Progenitor cell of endocrine pancreas (in vitro differentiated cells): ENCODE measurements around the gene PSMF1. TPM values are rescaled to one million over a fixed set of nuclear protein-coding genes. Genes with fewer than 3 reads are reported as not detected.

Experiments used
- DNase-seq: peaks from one replicate; pipeline ENCODE4 v3.0.0; 2021; ENCODE audit warnings: low spot score; ENCODE audit not compliant: unreplicated experiment
- H3K27ac Mint-ChIP-seq: 2 replicates; pipeline ENCODE4 v1.8.0; 2021; ENCODE audit warnings: mild to moderate bottlenecking, moderate library complexity, mixed read lengths
- H3K27me3 Mint-ChIP-seq: 2 replicates; pipeline ENCODE4 v1.8.0; 2021; ENCODE audit warnings: mixed read lengths
- H3K36me3 Mint-ChIP-seq: 2 replicates; pipeline ENCODE4 v1.8.0; 2022; ENCODE audit warnings: mixed read lengths; ENCODE audit not compliant: insufficient read depth
- H3K4me1 Mint-ChIP-seq: 2 replicates; pipeline ENCODE4 v1.8.0; 2021; ENCODE audit warnings: low read depth, mixed read lengths
- H3K4me3 Mint-ChIP-seq: 2 replicates; pipeline ENCODE4 v1.8.0; 2021; ENCODE audit warnings: low read depth, mild to moderate bottlenecking, moderate library complexity, mixed read lengths
- H3K9me3 Mint-ChIP-seq: 2 replicates; pipeline ENCODE4 v1.8.0; 2021; ENCODE audit warnings: low read depth, mixed read lengths
- total RNA-seq: library from RNA; stranded (reverse); gene quantifications from 2 replicates; pipeline ENCODE4 v1.2.1, GENCODE V29; 2021
- TF ChIP-seq, protein P1 (sequence below): fragments of 200-600 bp; sonication (generic); IDR thresholded peaks from one replicate; pipeline ENCODE4 v1.5.0; 2021; ENCODE audit warnings: antibody characterized with exemption, mild to moderate bottlenecking; ENCODE audit not compliant: unreplicated experiment

The PSMF1 gene
- total RNA-seq, 1 donor from 2014 or later, result 92.5 TPM

DNA sequence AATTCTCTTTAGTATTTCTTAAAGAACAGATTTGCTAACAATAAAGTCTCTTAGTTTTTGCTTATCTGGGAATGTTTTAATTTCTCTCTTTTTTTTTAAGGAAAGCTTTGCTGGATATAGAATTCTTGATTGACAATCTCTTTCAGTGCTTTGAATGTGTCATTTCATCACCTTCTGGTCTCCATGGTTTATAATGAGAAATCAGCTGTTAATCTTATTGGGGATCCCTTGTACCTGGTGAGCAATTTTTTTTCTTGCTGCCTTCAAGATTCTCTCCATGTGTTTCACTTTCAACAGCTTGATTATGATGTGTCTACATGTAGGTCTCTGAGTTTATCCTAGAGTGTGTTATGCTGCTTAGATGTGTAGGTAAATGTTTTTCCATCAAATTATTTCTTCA, 16.4 kb upstream of the PSMF1 start:
- Mint-ChIP-seq H3K4me1 (no peaks in the 10 kb centered on the region), H3K9me3 (peaks cover 10% of the 10 kb centered on the region), H3K27ac (no peak overlapping the region), H3K4me3 (no peak overlapping the region), H3K27me3 (peaks cover 3% of the 10 kb centered on the region), H3K36me3 (no peaks in the 10 kb centered on the region)
- DNase-seq, result no peak
- TF ChIP-seq, protein P1, sequence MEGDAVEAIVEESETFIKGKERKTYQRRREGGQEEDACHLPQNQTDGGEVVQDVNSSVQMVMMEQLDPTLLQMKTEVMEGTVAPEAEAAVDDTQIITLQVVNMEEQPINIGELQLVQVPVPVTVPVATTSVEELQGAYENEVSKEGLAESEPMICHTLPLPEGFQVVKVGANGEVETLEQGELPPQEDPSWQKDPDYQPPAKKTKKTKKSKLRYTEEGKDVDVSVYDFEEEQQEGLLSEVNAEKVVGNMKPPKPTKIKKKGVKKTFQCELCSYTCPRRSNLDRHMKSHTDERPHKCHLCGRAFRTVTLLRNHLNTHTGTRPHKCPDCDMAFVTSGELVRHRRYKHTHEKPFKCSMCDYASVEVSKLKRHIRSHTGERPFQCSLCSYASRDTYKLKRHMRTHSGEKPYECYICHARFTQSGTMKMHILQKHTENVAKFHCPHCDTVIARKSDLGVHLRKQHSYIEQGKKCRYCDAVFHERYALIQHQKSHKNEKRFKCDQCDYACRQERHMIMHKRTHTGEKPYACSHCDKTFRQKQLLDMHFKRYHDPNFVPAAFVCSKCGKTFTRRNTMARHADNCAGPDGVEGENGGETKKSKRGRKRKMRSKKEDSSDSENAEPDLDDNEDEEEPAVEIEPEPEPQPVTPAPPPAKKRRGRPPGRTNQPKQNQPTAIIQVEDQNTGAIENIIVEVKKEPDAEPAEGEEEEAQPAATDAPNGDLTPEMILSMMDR, result no peak

DNA sequence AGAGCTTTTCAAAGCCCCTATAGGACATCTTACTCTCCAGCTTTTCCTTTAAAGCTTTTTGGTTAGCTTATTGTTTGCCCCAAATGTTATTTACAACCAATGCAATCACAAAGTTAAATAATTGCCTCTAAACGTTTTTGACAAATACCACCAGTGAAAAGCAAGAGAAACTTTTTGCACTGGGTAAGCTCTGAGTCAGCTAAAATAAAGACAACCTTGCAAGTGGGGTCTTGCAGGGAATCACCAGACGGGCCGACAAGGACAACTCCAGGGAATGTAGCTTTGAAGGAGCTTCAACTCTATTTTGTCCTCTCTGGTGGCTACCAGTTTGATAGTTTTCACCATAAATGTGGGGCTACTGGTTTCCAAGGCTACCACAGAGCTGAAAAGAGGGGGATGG, 14.7 kb upstream of the PSMF1 start:
- Mint-ChIP-seq H3K36me3 (no peaks in the 10 kb centered on the region), H3K4me3 (no peak overlapping the region), H3K4me1 (no peaks in the 10 kb centered on the region), H3K27me3 (peaks cover 3% of the 10 kb centered on the region), H3K9me3 (peaks cover 10% of the 10 kb centered on the region), H3K27ac (no peak overlapping the region)
- TF ChIP-seq, protein P1, result no peak
- DNase-seq, result no peak

DNA sequence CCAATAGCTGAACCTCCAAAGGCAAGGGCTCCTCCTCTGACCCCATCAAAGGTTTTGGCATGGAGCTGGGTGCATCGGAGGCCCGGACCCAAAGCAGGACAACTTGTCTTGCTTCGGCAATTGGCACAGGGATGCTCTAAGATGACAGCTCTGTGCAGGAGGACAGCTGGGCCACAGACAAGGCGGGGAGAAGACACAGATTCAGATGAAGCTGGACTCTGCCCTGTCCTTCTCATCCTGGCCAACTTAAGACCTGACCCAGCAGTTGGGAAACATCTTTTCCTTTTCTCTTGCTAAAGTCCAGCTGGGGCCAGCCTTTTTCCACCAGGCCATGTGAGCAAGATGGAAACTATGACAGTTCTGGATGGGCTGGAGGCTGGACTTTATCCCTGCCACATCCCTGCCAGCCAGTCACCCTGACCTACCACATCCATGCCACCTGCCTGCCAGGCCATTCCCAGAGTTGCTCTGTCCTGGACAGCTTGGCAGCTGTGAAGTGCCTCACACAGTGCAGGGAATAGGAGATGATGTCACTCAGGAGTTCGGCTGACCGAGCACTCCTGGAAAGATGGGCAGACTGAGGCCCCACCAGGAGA, 12.7 kb upstream of the PSMF1 start:
- no peaks in the 10 kb centered on the region for H3K36me3 Mint-ChIP-seq
- no peak overlapping the region for H3K27ac Mint-ChIP-seq
- H3K27me3 Mint-ChIP-seq, result peaks cover 3% of the 10 kb centered on the region
- H3K4me3 Mint-ChIP-seq, result no peak overlapping the region
- peaks cover 10% of the 10 kb centered on the region for H3K9me3 Mint-ChIP-seq
- TF ChIP-seq, protein P1, result no peak
- no peak for DNase-seq
- H3K4me1 Mint-ChIP-seq, result no peaks in the 10 kb centered on the region

DNA sequence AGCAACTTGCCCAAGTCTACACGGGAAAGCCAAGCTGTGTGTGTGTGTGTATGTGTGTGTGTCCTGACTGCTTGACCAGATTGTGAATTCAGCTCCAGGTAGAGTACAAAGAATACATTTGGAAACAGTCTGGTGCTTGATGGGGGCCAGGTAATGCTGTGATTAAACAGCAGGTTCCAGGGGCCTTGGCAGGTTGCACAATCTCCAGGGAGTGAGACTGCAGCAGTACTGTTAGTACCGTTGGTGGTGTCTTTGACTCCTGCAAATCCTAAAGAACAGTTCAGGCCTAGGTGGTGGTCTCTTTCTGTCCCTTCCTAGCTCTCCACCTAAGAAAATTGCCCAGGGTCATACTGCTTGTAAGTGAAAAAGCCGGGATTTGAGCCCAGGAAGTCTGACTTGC, 11.2 kb upstream of the PSMF1 start:
- no peaks in the 10 kb centered on the region for H3K4me1 Mint-ChIP-seq
- TF ChIP-seq, protein P1, result no peak

DNA sequence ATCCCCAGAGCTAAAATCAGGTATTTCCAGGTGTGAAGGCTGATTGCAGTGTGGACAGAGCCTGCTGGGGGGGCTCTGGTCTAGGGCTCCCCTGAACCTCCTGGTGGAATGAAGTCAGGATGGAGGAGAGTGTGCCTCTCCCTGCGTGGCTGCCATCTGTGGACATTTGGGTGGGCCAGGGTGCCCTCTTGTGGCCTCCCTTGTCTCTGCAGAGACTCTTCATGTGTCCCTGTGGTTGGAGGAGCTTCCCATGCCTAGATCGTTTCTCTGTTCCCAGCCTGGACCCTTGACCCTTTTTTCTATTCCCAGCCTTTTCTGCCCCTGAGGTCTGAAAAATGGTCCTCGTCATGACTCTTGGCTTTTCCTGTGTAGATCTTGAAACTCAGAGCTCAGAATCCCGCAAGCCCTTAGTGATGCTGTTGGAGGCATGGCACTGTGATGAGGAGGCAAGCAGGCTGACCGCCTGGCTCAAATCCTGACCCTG, 9.9 kb upstream of the PSMF1 start:
- TF ChIP-seq, protein P1, result peak; percentile 82
- Mint-ChIP-seq H3K27ac (no peak overlapping the region), H3K36me3 (no peaks in the 10 kb centered on the region), H3K4me1 (no peaks in the 10 kb centered on the region), H3K4me3 (no peak overlapping the region), H3K9me3 (no peaks in the 10 kb centered on the region), H3K27me3 (peaks cover 3% of the 10 kb centered on the region)
- peak; percentile 30 for DNase-seq

More for the DNA sequence above, 11.2 kb upstream of the PSMF1 start:
- Mint-ChIP-seq H3K27ac (no peak overlapping the region), H3K4me3 (no peak overlapping the region), H3K27me3 (peaks cover 3% of the 10 kb centered on the region), H3K9me3 (peaks cover 7% of the 10 kb centered on the region), H3K36me3 (no peaks in the 10 kb centered on the region)
- no peak for DNase-seq
